HG03103 (cell line): ENCODE data around the gene SCUBE1.

Experiments used
- ATAC-seq: cut with Tn5 transposase; IDR thresholded peaks from one replicate; pipeline ENCODE4 v1.9.1; 2021; ENCODE audit warnings: low read depth; ENCODE audit not compliant: unreplicated experiment

Gene SCUBE1

DNA sequence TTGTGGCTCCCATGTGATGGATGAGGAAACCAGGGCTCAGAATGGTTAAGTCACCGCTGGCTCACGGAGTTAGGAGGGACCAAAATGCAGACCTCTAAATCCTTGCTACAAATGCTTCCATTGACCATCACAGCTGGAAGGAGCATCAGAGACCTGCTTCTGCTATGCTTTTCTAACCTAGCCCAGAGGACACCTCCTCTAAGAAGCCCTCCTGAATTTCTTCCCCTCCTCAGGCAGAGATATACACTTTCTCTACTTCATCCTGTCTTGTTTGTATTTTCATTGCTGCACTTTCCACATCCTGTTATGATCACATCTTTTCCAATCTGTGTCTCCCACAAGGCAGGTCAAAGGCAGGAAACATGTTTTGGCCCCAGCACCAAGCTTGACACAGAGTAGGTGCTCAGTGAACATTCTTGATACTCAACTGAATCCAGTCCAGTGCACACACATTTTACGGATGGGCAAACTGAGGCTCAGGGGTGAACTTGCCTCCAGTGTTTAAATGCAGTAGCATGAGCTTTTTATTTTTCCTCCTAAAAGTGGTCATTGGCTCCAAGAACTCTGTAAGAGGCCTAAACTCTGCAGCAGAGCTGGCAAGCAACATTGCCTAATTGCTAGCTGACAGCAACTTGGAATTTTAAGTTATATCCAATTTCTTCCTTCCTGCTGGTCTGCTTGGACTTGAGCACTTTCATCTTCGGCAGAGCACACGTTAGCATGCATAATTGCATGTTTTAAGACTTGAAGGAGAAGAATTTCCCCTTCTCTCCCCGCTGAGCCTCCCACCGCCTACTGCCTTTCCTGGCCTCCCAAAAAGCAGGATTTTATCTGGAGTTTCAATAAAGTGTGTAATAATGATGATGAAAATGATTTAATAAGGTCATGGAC is 12.7 kb downstream of the SCUBE1 start:
- ATAC-seq = no peak

DNA sequence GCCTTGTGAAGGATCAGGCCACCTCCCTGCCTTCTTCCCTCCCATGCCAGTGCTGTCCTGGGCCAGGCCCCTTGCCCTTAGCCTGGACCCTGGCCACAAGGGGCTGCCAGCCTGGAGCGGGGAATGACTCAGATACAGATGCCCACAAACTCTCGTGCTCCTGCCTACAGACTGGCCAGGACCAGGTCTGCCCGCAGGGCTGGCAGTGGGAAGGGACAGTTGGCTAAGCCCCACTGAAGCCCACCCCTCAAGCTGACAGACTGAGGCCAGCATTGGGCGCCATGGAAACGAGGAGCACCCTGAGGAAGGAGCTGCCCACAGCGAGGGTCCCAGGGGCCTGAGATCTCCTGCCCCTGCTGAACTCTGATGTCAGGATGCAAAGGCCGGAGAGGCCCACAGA is 14.1 kb downstream of the SCUBE1 start:
- ATAC-seq = no peak

DNA sequence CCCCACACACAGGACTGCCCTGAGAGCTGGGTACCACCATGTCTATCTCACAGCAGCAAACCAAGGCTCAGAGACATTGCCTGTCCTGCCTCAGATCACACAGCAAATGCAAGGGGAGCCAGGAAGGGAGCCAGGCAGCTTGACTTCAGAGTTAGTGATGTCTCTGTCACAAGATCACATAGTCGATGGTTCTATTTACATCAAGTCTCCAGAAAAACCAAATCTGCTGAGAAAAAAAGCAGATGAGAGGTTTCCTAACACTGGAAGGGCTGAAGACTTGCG is 16.1 kb downstream of the SCUBE1 start:
- ATAC-seq = no peak

DNA sequence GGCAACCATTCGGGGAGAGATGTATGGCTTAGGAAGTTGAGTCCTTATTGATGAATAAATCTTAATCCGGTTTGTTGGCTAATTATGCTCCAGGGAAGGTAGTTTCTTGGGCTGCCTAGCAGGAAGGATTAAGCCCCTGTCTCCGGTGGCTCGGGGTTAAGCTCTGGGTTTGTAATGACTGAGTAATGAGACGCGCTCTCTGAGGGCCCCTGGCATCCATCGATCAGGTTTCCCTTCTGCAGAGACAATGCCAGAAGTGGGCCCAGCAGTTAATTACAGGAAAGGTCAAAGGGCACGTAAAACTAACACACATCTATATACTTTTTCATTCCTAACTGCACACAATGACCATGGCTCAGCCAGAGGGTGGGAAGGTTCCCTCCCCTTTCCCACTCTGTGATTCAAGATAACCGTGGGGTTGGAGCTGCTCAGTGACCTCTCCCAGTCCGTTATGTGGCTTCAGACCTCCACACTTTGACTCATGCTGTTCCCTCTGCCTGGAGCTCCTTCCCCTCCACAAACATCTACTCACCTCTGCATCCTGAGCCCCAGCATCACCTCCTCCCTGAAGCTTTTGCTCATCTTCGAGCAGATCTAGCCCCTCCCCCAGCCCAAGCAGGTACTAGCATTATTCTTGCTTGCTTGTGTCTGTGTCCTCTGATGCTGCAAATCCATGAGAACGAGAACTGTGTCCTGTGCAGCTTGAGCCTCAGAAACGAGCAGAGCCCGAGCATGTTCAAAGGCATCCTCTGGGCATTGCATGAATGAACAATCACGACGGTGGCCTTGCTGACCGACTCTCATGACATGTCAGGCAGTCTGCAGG is 16.6 kb downstream of the SCUBE1 start:
- ATAC-seq = no peak

DNA sequence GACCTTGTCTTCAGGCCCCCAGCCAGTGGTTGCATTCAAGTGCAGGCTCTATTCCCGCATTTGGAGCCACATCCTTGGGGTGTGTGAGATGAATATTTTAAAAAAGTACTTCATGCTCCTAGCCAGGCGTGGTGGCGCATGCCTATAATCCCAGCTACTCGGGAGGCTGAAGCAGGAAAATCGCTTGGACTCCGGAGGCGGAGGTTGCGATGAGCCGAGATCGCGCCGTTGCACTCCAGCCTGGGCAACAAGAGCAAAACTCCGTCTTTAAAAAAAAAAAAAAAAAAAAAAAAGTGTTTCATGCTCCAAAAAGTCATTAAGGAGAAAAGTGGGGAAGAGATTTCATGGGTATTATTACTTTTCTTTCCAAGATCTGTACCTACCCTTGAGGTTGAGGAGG is 18.0 kb downstream of the SCUBE1 start:
- ATAC-seq = no peak

DNA sequence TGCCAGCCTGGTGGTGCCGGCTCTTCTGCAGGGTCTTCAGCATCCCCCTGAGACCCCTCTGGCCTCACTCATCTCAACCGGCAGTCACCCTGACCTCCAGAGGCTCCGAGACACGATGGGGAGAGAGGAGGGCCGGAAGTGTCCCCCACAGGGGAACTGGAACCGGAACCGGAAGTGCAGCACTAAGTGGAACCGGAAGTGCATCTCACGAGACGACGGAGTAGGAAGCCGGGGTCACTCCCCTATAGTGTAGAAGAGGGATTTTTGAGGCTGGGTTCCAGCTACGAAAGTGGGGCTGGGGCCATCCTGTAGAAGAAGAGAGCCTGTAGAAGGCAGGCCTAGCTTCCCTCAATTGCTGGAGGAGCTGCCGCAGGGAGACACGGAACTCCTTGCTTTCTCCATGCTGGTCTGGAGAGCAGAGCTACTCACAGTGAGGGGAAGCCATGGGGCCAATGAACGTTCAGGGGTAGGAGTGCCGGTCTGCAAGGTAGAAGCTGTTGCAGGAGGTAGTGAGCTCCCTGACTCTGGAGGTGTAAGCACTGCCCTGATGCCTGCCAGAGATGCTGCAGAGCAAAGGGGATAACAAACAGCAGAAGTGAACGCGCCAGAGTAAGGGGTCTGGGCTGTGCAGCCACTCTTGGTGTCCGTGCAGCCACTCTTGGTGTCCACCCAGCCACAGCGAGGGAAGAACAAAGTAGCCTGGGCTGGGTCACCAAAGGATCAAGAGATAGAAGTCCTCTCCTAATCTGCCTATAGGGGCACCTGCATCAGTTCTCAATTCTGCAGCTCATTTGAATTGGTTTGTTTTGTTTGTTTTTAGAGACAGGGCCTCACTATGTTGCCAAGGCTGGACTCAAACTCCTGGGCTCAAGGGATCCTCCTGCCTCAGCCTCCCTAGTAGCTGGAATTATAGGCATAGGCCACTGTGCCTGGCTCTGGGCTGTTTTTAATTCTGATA is 21.9 kb downstream of the SCUBE1 start:
- no peak for ATAC-seq

DNA sequence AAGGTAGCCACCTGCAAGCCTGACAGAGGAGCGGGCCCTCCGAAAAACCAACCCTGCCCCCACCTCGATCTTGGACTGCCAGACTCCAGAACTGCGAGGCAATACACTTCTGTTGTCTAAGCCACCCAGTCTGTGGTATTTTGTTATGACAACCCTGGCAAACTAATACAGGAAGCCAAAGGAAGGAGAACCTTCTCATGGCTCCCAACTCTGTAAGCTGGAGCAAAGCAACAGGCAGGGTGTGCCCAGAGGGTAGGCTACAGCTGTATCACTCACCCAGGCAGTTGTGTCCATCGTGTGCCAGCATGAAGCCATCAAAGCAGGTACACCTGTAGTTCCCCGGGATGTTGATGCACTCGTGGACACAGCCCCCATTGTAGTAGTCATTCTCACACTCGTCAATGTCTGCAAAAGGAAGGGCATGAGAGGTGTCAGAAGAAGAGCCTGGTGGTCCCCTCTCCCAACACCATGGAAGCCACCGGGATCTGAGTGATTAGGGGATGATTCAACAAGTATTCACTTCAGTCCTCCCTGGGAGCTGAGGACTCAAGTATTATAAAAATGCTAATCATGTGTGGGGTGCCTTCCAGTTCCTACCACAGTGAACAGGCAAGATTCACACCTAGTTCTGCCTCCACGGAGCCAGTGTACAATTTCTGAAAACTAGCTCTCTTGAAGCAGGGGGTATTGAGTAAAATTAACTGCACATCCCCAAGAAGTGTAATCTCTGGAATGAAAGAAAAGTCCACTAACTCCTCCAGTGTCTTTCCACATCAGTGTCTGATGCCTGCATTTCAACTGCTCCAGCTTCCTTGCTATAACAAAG is 23.3 kb downstream of the SCUBE1 start:
- no peak for ATAC-seq

DNA sequence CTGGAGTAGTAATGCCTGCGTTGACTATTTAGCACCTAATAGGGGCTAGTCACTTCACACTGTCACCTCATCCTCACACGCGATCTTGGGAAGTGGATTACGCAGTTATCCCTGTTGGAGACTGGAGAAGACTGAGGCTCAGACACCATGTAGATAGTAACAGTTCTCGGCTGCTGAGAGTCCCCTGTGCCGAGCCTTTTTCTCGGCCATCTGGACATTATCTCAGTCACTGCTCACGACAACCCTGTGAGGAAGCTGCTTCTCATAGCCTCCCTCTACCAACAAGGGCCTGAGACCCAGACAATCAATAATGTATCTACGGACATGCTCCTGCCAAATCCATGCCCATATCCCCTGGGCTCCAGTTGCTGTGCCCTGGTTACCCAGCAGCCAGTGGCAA is 25.9 kb downstream of the SCUBE1 start:
- no peak for ATAC-seq

DNA sequence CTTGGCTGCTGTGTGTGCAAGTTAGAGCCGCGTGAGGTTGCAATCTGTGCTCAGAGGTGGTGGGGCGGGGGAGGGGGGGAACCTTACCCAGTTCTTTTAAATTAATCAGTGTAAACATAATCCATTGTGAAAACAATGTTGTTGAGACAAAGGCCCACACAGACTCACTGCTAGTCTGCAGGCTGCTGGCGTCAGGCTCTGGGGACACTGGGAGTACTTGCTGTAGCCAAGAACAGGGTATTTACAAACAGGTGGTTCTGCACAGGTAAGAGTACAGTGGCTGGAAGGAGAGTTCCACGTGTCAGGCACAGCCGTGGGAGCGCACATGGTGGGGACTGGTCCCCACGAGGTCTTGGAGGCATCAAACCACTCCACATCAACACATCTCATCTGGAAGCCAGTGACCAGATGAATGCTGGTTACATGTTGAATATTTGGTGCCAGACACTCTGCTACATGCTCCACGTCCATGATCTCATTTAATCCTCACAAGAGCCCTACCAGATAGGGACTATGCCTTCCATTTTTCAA is 27.4 kb downstream of the SCUBE1 start:
- ATAC-seq = no peak

DNA sequence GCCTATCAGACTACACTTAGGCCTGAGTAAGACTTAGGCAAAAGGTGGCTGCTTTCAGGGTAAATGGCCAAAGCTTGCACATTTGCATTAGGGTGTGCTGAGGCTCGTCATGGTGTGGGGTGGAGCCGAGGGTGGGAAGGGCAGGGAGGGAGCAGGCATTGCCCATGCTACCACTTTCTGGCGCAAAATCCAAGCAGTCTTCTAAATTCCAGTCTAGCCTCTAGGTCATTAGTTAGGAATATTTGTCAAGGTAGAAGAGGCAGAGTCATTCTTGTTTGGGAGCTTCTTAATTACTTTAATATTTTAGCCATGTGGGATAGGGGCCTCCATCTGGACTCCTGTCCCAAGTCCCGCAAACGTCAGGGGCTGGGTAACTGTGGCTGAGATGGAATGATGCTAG is 28.6 kb downstream of the SCUBE1 start:
- no peak for ATAC-seq

DNA sequence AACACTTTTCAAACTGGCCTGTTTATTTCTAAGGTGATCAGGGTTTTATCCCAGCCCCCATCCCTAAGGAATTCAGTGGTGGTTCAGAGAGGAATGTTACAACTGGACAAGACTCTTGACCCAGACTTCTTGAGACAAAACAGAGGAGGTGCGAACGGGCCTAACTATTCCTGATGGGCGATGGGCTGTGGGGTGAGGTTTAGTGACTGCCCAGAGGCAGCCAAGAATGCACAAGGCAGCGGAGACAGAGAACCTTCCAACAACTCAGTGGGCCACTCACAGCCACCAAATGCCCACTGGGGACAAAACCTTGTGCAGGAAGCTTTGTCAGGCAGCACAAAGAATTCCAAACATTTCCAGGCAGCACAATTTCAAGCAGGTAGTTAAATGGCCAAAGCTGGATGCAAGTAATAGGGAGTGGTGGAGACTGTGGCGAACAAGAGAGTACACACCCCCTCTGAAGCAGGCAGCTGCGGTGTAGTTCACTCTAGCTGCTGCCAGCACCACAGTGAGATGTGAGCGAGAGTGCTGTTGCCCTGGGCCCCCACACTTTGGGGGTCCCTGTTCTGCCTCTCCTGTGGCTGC is 29.2 kb downstream of the SCUBE1 start:
- ATAC-seq = no peak

DNA sequence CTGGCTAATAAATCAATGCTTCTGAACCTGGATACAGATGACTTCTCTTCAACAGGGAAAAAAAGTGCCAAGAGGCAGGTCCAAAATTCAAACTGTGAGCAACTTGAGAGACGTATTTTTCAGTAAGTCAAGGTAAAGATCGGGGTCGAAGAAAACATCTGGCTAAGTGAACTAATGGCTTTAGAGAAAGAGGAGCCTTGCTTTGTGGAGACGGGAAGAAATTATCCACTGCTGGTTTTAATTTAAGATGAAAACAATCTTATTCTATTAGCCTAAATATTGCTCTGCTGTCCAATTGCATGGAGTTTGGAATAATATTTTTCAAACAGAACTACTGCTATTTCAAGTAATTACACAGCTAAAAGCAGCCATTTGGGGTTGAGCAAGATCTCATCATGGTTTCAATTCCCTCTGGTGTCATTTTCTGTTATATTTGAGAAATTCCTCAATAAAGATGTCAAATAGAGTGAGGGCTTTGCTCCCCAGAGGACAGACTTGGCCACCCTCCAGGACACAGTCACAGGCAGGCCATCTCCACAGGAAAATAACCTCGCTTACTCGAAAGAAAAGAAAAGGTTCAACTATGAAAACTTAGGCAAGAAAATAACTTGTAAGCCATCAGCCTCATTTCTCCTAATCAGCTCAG is 29.8 kb downstream of the SCUBE1 start:
- ATAC-seq = no peak

DNA sequence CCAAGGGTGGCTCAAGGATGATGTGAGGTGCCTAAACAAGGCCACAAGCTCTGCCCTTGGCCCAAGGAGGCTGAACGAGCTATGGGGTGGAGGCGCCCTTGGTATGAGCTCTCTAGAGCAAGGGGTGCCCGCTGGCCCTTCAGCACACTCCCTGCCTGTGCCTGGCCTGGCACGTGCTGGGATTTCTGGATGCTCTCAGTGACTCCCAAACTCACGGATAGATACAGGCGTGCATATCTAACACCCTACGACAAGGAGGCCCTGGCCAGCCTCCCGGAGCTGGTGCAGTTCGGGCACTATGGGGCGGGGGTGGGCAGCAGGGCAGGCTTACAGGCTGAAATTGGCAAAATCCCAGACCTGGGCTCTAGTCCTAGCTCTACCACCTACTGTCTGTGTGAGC is 30.6 kb downstream of the SCUBE1 start:
- no peak for ATAC-seq

DNA sequence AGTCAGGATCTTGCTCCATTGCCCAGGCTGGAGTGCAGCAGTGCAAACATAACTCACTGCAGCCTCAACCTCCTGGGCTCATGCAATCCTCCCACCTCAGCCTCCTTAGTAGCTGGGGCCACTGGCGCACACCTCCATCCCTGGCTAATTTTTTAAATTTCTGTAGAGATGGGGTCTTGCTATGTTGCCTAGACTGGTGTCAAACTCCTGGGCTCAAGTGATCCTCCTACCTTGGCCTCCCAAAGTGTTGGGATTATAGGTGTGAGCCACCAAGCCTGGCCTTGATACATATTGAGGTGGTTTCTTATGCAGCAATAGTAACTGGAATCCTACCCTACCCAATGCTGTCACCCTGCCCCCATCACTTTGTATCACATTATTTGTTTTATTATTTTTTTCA is 32.4 kb downstream of the SCUBE1 start:
- no peak for ATAC-seq

DNA sequence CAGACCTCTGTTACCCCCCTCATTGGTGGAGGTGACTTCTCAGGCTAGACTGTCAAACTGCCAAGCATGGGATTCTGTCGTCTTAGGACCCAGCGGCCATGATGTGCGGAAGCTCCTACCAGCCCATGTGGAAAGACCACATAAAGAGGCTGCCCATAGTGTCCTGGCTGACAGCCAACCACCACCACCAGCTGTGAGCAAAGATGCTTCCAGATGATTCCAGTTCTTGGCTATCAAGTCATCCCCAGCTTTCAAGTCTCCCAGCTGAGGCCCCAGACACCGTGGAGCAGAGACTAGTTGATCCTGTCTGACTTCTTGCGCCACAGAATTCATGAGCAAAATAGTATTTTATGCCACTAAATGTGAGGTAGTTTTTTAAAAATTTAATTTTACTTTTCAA is 32.9 kb downstream of the SCUBE1 start:
- ATAC-seq = no peak

DNA sequence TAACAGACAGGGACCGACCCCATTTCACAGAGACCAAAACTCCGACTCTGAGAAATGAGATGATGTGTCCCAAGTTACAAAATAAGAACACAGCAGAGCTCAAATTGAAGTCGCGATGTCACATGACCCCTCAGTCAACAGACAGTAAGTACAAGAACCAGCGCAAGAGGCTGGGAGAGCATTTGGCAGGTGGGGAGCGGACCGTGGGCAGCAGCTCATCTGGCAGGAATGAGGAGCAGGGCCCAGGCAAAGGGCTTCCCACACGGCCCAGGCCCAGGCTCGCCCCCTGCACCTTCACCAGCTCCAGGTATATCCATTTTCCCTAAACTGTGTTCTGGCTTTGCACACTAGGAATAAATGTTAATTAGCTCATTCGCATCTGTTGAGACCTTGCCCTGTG is 34.3 kb downstream of the SCUBE1 start:
- no peak for ATAC-seq

DNA sequence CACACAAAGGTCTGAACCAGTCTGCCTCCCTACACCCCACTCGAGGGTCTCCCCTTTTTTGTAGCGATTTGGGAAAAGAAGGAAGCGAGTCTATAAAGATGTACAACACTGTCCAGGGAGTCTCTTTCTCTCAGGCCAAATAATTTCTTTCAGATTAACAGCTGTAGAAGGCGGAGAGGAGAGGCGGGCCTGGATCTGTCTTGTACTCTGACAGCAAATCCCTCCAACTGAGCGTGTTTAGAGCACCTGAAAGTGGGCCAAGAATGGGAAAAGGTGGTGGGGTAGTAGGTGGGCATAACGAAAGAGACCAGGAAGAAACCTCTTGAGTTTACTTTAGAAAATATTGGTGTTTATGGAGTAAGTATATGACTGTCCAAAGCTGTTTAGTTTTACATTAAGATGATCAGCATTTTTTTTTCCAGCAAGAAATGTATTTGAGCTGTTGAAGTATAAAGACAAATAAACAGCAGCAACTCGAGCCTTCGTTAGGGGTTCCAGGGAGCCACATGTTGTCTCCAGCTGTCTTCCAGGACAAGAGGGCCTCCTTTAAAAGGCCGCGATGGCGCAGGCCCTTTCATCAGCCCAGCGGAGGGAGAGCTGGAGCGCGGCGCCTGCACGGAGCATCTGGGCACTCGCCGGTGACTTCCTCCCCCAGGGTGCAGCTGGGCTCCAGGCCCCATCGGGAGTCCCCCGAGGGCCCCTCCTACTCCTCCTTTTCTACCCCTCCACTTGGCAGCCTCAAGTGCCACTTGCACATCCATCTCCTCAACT is 34.9 kb downstream of the SCUBE1 start:
- no peak for ATAC-seq

DNA sequence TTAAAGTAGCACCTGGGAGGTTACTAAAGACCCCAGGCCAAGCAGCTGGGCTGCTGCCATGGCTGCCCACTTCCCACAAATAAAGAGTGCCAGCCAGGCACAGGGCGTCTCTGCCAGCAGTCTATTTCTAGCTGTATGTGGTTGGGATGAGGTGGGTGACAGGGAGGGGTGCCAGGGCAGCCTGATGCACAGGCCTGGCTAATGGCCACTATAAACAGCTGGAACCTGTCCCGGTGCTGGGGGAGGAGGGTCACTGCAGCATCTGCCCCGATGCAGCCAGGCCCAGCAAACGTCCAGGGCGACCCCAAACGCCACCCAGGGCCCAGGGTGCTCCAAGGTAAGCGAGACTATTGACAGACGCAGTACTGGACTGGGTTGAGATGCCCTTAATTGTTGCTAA is 37.4 kb downstream of the SCUBE1 start:
- no peak for ATAC-seq
